CD4-positive, alpha-beta T cell treated with Interleukin-10 for 1 hour (primary cell): ENCODE data around the gene KATNB1.
A peak's percentile ranks its signal among the peaks of the same experiment; 100 is the strongest.
"Not testable (repeated sequence)": the region's sequence is repeated elsewhere in the genome, so short reads cannot be mapped to it uniquely, and the experiment has no call there.

ENCODE experiments used
- DNase-seq: peaks from one replicate; pipeline ENCODE4 v3.0.0-alpha.2; 2020

KATNB1 gene

GRCh38 chr16:57726433-57726947 is 9.1 kb upstream of the KATNB1 start:
- DNase-seq = no peak

- DNase-seq = no peak
Observed at GRCh38 chr16:57727610-57728009, 8.0 kb upstream of the KATNB1 start.

- no peak for DNase-seq
Observed at GRCh38 chr16:57728336-57729181, 7.0 kb upstream of the KATNB1 start.

- no peak for DNase-seq
Observed at GRCh38 chr16:57729182-57729484, 6.4 kb upstream of the KATNB1 start.

- DNase-seq = not testable (repeated sequence)
Observed at GRCh38 chr16:57729852-57730251, 5.7 kb upstream of the KATNB1 start.

- DNase-seq = no peak
Observed at GRCh38 chr16:57730771-57731730, 4.5 kb upstream of the KATNB1 start.

- no peak for DNase-seq
Observed at GRCh38 chr16:57732037-57732436, 3.5 kb upstream of the KATNB1 start.

GRCh38 chr16:57732714-57733113 is 2.9 kb upstream of the KATNB1 start:
- DNase-seq = no peak

GRCh38 chr16:57734308-57734924 is 1.2 kb upstream of the KATNB1 start:
- no peak for DNase-seq

- peak; percentile 100 for DNase-seq
Observed at GRCh38 chr16:57734925-57735754, 430 bp upstream of the KATNB1 start.

GRCh38 chr16:57736419-57737351 is 1.1 kb downstream of the KATNB1 start:
- peak; percentile 56 for DNase-seq

GRCh38 chr16:57738844-57739243 is 3.3 kb downstream of the KATNB1 start:
- DNase-seq = no peak

GRCh38 chr16:57739756-57740422 is 4.3 kb downstream of the KATNB1 start:
- DNase-seq = no peak

GRCh38 chr16:57740423-57741071 is 5.0 kb downstream of the KATNB1 start:
- DNase-seq = no peak

- DNase-seq = no peak
Observed at GRCh38 chr16:57741660-57742191, 6.2 kb downstream of the KATNB1 start.

GRCh38 chr16:57742543-57742942 is 7.0 kb downstream of the KATNB1 start:
- DNase-seq = no peak

- no peak for DNase-seq
Observed at GRCh38 chr16:57743458-57743857, 7.9 kb downstream of the KATNB1 start.

- DNase-seq = no peak
Observed at GRCh38 chr16:57743886-57744641, 8.5 kb downstream of the KATNB1 start.

- DNase-seq = no peak
Observed at GRCh38 chr16:57744642-57744903, 9.0 kb downstream of the KATNB1 start.
